OCI-LY3 (cell line): ENCODE data around the gene SVOPL.

Experiments
- CTCF ChIP-seq: fragments of 200-600, 300-600 bp; sonication (generic); IDR thresholded peaks from 2 replicates; pipeline ENCODE4 v1.5.1; 2014; ENCODE audit warnings: antibody characterized with exemption, low read length, low read depth
- EZH2phosphoT487 ChIP-seq: fragments of 200-600 bp; shearing (Covaris generic); IDR thresholded peaks from 2 replicates; pipeline ENCODE4 v1.6.1; 2018; ENCODE audit warnings: antibody characterized with exemption, mixed run types, low read depth

GRCh38 chr7:138553805-138554204, 147.4 kb downstream of the SVOPL start:
- TF ChIP-seq EZH2phosphoT487 (no peak), CTCF (no peak)
